PFSK-1 (cell line): Measurements from ENCODE around the gene TMEM14A.

Experiments
- FOXP2 ChIP-seq: optimal IDR thresholded peaks from 2 replicates; pipeline ENCODE3; 2011; ENCODE audit warnings: borderline replicate concordance, control low read depth, inconsistent platforms; ENCODE audit not compliant: insufficient read depth; ENCODE audit errors: extremely low read length, extremely low read depth
- POLR2AphosphoS5 ChIP-seq: IDR thresholded peaks from 2 replicates; pipeline ENCODE4 v1.6.1; 2012; ENCODE audit warnings: low read depth, mild to moderate bottlenecking, control low read depth, low read length, moderate library complexity
- REST ChIP-seq, 2 experiments: IDR thresholded peaks; 2 replicates each; pipeline versions ENCODE4 v1.6.1 to v1.8.0; 2011 to 2012; ENCODE audit warnings: low read depth in 2 of 2, low read length in 2 of 2, control low read depth in 1 of 2, inconsistent platforms in 1 of 2, mild to moderate bottlenecking in 1 of 2, moderate library complexity in 1 of 2; ENCODE audit not compliant: insufficient read depth in 1 of 2
- SIN3A ChIP-seq: IDR thresholded peaks from 2 replicates; pipeline ENCODE4 v1.6.1; 2012; ENCODE audit warnings: mild to moderate bottlenecking, low read length, moderate library complexity, borderline replicate concordance; ENCODE audit not compliant: insufficient read depth
- TAF1 ChIP-seq: IDR thresholded peaks from 2 replicates; pipeline ENCODE4 v1.6.1; 2012; ENCODE audit warnings: low read length, control low read depth, borderline replicate concordance; ENCODE audit not compliant: insufficient read depth

The TMEM14A gene

GRCh38 chr6:52675372-52675771 lies 4.5 kb downstream of the TMEM14A start:
- no peak for TF ChIP-seq FOXP2
- no peak for TF ChIP-seq REST (IDR thresholded peaks at IDR 0.05; ENCODE audit: insufficient read depth in 1 of 2, low read depth in 2 of 2, low read length in 2 of 2)
- no peak for TF ChIP-seq TAF1
- TF ChIP-seq POLR2AphosphoS5: no peak
- no peak for TF ChIP-seq SIN3A

- TF ChIP-seq POLR2AphosphoS5 (no peak), TAF1 (no peak), SIN3A (no peak), FOXP2 (no peak), REST (IDR thresholded peaks at IDR 0.05; ENCODE audit: insufficient read depth in 1 of 2, low read depth in 2 of 2, low read length in 2 of 2) (no peak)
Measured at GRCh38 chr6:52681416-52681815, 10.5 kb downstream of the TMEM14A start.

GRCh38 chr6:52686878-52687699 lies 16.2 kb downstream of the TMEM14A start:
- no peak for TF ChIP-seq POLR2AphosphoS5
- no peak for TF ChIP-seq REST (IDR thresholded peaks at IDR 0.05; ENCODE audit: insufficient read depth in 1 of 2, low read depth in 2 of 2, low read length in 2 of 2)
- TF ChIP-seq SIN3A: no peak
- TF ChIP-seq FOXP2: no peak
- no peak for TF ChIP-seq TAF1

- TF ChIP-seq SIN3A: no peak
- no peak for TF ChIP-seq FOXP2
- TF ChIP-seq TAF1: no peak
- TF ChIP-seq POLR2AphosphoS5: no peak
- no peak for TF ChIP-seq REST (IDR thresholded peaks at IDR 0.05; ENCODE audit: insufficient read depth in 1 of 2, low read depth in 2 of 2, low read length in 2 of 2)
Measured at GRCh38 chr6:52689857-52690256, 18.9 kb downstream of the TMEM14A start.

GRCh38 chr6:52691718-52692117 lies 20.8 kb downstream of the TMEM14A start:
- TF ChIP-seq TAF1: no peak
- TF ChIP-seq POLR2AphosphoS5: no peak
- TF ChIP-seq REST (IDR thresholded peaks at IDR 0.05; ENCODE audit: insufficient read depth in 1 of 2, low read depth in 2 of 2, low read length in 2 of 2): no peak
- no peak for TF ChIP-seq FOXP2
- no peak for TF ChIP-seq SIN3A
